Activated CD4-positive, CD25-positive, alpha-beta regulatory T cell treated with anti-CD3 and anti-CD28 coated beads, Interleukin-2, amount 50 U/mL, for 16 hours (primary cell): ENCODE measurements around the gene ENKUR.
"Not testable (repeated sequence)": the region's sequence is repeated elsewhere in the genome, so short reads cannot be mapped to it uniquely, and the experiment has no call there.

Experiments
- DNase-seq: peaks from one replicate; pipeline ENCODE4 v3.0.0-alpha.2; 2020; ENCODE audit warnings: low read depth, low spot score

Gene ENKUR

GRCh38 chr10:24973163-24973562, 42.8 kb downstream of the ENKUR start:
- DNase-seq: no peak

DNA sequence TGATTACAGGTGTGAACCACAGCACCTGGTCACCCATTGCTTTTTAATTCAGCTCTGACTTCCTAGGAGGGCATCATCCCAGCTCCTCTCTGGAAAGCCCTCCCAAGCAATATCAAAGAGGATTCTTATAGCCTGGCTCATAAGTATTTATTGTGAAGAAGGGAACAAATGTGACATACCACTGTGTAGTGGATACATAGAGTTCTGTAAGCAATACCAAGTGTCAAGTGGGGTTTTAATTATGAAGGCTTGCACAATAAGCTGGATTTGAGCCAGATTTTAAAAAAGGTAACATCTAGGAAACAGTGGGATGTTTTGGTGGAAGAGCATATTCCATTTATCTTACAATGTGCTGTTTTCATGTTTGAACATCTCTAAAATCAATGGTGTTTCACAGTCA, 44.6 kb downstream of the ENKUR start:
- no peak for DNase-seq

GRCh38 chr10:24969841-24970281, 46.1 kb downstream of the ENKUR start:
- no peak for DNase-seq

- not testable (repeated sequence) for DNase-seq
These were observed 47.0 kb downstream of the ENKUR start for GRCh38 chr10:24968951-24969350.

GRCh38 chr10:24968349-24968748, 47.6 kb downstream of the ENKUR start:
- DNase-seq: no peak

GRCh38 chr10:24966962-24967481, 48.9 kb downstream of the ENKUR start:
- no peak for DNase-seq

GRCh38 chr10:24965051-24965450, 50.9 kb downstream of the ENKUR start:
- no peak for DNase-seq

- no peak for DNase-seq
These were observed 52.4 kb downstream of the ENKUR start for GRCh38 chr10:24963521-24964041.

GRCh38 chr10:24962995-24963394, 53.0 kb downstream of the ENKUR start:
- DNase-seq: no peak

GRCh38 chr10:24961582-24961981, 54.4 kb downstream of the ENKUR start:
- DNase-seq: no peak

DNA sequence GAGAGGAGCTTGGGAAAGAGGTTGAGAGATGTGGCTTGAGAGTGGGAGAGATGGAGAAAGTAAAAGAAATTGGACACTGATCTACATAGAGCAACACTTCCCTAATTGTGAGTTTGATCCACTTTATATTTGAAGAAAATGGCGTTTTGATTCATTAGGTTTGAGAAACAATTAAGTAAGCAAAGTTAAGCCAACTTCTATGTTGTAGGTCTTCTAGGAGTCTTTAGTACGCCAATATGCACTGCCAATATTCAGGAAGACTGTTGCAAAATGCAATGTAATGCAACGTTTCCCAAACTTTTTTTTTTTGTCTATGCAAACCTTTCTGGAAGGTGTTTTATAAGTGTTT, 56.6 kb downstream of the ENKUR start:
- no peak for DNase-seq

DNA sequence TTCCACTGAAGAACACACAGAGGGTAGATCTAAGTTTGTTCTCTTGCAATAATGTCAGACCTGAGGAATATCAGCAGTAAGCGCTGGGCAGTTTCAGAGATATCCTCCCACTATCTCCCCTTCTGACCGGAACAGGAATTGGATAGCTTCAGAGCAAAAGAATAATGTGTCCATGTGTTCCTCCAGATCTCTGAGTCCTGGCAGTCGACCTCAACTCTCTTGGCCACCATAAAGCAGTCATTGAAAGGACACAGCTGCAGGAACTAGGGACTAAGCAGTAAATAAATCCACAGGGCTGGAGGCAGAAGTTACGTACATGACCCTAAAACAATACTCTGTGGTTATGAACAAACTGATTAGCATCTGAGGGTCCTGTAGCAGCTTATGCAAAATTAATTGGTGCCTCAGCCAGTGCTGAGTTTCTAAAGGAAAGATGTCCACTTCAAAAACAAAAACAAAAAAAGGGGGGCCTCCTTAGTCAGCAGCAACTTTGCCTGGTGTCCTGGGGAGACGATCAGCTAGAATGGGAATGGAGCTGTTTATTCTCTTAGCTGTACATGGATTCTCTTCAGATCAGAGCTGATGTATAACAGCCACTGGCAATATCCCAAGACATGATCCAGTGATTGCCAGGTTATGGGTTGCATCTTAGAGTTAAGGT, 57.1 kb downstream of the ENKUR start:
- no peak for DNase-seq

DNA sequence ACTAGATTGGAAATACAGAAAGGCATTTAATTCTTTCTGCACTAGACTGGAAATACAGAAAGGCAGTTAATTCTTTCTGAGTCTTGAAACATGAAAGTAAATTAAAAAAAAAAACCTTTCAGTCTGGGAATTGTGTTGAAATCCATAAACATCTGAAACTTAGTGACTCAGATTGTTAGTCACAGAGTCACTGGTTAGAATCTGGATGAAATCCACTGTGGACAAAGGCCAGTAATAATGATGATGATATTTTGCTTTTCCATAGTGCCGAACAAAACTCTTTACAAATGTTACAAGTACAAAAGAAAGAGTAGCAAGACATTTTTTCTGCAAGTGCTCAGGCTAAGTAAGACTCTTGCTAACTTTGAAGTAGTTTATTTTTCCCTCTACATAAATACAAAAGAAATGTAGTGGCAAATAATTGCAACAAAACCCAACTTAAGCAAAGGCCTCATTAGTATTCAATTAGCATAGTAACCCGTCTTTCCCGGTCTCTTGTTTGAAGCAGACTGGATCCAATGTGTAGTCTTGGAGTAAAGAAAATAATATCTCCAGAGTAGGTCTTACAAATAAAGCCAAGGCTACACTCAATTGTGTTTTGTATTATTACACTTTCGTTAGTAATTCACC, 57.8 kb downstream of the ENKUR start:
- no peak for DNase-seq

GRCh38 chr10:24957624-24958051, 58.3 kb downstream of the ENKUR start:
- not testable (repeated sequence) for DNase-seq

GRCh38 chr10:24953675-24954074, 62.3 kb downstream of the ENKUR start:
- DNase-seq: no peak

DNA sequence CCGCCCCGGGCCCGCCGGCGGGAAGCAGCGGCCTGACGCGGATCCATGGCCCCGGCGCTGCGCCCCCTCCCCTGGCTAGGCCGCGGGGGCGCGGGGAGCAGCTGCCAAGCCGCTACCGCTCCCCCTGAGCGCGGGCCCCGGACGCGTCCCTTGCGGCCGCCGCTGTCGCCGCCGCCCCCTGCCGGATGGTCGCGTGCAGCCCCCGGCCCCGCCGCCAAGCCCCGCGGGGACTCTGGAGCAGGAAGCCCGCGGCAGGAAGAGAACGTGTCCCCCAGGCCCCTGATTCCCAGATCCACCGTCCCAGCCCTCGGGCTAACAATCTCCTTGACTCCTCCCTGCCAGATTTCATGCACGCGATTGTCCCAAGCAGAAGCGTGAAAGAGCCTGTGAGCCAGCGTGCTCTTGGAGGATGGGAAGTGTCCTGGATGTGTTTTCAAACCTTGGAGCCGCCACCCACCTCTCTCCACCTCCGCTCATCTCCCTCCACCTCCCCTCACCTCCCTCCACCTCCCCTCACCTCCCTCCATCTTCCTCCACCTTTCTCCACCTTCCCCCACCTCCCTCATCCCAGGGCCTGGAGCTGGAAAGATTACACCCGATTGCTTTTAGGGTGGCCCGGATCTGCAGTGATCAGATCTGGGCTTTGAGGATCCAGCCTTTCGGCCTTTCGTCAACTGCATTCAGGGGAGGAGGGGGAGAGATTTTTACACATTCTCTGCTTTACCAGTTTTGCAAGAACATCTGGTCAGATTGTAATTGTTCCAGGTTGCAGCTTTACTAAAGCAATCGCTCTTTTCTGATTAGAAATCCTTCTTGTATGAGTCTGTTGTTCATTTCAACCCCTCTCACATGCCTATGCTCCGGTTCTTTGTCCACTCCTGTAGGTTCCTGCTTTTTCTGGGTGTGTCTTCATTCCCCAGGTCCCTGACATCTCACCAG, 63.0 kb downstream of the ENKUR start:
- DNase-seq: no peak

GRCh38 chr10:24952143-24952706, 63.7 kb downstream of the ENKUR start, which contains the start of gene PRTFDC1:
Gene PRTFDC1 (minus strand): TSS chr10:24952606. CDS start chr10:24952575, 31 bp downstream.
- no peak for DNase-seq

DNA sequence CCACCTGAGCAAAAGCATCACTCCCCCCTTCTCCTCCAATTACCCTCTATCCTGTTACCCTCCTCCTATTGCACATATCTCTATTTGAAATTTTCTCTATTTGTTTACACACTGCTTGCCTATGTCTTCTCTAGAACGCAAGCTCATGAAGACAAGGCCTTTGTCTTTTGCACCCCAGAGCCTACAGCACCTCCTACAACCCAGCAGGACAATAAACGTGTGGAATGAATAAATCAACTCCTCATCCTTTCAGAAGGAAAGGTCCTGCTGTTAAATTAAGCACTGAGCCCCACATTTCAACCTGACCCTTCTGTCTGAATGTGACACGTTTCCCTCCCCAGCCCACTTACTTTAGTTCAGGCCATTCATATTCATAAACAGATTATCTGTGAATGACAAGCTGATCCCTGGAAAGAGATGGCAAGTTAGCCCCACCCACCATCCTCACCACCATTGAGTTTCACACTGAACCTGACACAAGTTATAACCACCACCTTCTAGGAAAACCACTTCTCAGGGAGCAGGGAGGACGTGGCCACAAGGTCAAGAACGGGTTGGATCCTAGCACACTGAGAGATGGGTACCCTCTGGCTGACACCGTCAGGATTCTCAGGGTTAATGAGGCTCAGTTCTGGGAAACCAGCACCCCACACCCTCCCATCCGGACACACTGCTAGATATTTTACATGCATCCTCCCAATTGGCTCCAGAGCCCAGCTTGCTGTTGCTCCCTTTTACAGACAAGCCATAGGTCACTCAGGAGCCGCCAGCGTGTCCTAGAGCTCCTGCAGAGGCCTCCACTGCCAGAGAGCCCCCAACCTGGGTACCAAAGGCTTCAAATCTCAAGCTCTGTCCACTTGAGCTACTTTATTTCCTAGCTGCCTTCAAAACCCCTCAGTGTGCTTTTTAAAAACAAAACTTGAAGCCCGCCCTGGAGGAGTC, 64.5 kb downstream of the ENKUR start:
- no peak for DNase-seq

- no peak for DNase-seq
These were observed 65.5 kb downstream of the ENKUR start for GRCh38 chr10:24950439-24950838.

GRCh38 chr10:24949616-24950015, 66.3 kb downstream of the ENKUR start:
- DNase-seq: no peak
